DMS 273 (cell line): ENCODE measurements around the gene TMEM269.
"Not testable (repeated sequence)": the region's sequence is repeated elsewhere in the genome, so short reads cannot be mapped to it uniquely, and the experiment has no call there.

ENCODE experiments used
- DNase-seq: peaks from one replicate; lab custom pipeline; 2025; ENCODE audit not compliant: unreplicated experiment; lab: John Stamatoyannopoulos, UW

The TMEM269 gene

GRCh38 chr1:42747125-42747524 is 37.7 kb upstream of the TMEM269 start:
- DNase-seq, result peak; percentile 73

DNA sequence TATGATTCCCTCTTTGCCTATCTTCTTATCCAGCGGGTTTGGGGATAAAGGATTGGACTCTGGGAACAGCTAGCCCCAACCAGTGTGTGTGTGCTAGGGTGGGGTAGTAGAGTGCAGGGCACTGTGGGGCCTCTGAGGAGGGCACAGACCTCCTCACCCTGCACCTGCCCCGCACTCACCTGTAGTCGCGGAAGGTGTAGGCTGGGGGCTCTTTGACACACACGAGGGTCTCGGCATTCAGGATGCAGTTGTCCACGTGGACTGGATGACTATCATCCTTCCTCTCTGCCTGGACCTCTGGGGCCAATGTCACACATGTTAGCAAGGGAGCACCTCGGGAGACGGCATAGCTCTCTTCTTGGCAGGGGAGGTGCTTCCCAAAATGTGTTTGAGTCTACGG is 36.8 kb upstream of the TMEM269 start:
- no peak for DNase-seq

GRCh38 chr1:42748461-42749410 is 36.1 kb upstream of the TMEM269 start:
- DNase-seq, result no peak

- no peak for DNase-seq
Observed at GRCh38 chr1:42750041-42750440, 34.8 kb upstream of the TMEM269 start.

DNA sequence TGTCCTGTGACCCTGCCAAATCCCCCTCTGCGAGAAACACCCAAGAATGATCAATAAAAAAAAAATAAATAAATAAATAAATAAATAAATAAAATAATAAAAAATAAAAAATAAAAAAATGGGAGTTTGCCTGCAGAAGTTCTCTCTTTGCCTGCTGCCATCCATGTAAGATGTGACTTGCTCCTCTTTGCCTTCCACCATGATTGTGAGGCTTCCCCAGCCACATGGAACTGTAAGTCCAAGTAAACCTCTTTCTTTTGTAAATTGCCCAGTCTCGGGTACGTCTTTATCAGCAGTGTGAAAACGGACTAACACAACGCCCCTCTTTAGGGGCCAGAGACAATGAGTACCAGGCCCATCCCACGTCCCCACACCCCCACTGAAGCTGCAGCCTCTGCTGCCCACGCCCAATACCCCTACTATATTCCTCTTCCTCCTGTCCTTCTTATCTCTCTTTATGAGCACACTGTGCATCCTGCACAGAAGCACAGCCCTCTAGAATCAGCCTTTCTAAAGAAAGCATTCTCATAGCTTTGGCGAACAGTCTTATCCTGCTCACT is 33.2 kb upstream of the TMEM269 start:
- not testable (repeated sequence) for DNase-seq

- DNase-seq, result no peak
Observed at GRCh38 chr1:42752284-42752683, 32.5 kb upstream of the TMEM269 start.

DNA sequence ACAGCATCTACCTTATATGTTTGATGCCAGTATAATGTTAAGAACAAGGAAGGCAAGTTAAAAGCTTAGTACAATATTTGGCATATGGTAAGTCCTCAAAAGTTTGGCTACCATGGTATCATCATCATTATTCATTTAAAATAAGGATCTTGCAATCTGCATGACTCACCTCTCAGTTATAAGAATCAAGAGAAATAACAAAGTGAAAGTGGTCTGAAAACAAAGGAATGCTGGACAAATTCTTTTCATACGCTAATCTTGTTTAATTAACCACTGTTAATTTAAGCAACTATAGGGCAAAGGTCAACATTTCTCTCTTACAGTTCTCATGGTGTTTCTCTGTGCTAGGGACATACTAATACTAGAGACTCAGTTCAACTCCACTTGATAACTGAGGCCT is 31.7 kb upstream of the TMEM269 start:
- no peak for DNase-seq

GRCh38 chr1:42756956-42757891 is 27.6 kb upstream of the TMEM269 start:
- DNase-seq, result peak; percentile 79

DNA sequence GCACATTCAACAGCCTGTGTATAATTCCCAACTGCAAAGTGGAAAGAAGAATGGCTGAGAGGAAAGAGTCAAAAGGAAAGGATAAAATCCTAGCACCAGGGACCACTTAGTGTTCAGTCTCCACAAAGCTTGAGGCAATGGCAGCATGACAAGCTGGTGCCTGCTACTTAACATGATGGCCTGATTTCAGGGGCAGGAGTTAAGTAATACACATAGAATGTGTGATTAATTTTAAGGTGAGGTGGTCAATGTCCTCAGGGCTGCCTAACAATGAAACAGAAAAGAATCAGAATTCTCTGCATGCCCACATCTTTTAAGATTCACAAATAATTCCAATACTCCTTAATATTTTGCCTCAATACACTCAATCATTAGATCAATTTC is 26.9 kb upstream of the TMEM269 start:
- DNase-seq, result no peak

DNA sequence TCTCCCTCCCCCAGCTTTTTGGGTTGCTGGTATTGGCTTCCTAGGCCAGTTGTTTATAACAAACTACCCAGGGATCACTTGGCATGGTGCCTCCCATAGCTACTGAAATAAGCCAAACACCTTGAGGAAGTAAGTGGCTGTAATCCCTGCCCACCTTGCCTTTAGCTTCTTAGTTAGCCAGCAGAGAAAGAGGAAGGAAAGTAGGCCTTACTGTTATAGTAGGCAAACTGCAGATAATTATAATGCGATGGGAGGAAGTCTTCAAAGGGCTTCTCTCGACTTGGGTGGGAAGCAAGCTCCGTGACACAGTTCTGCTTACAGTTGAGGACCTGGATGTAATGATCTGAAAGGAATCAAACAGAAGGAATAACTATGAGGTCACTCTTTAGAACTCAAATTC is 26.1 kb upstream of the TMEM269 start:
- DNase-seq, result no peak

GRCh38 chr1:42759114-42759513 is 25.7 kb upstream of the TMEM269 start:
- no peak for DNase-seq

DNA sequence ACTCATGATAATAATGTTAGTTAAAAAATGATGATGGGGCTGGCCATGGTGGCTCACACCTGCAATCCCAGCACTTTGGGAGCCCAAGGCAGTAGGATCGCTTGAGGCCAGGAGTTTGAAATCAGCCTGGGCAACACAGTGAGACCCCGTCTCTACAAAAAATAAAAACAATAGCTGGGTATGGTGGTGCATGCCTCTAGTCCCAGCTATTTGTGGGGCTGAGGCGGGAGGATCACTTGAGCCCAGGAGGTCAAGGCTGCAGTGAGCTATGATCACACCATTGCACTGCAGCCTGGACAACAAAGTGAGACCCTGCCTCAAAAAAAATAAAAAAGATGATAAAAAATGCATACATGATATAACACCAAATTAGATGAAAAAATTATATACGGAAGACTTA is 23.2 kb upstream of the TMEM269 start:
- no peak for DNase-seq

GRCh38 chr1:42762269-42762668 is 22.5 kb upstream of the TMEM269 start:
- DNase-seq, result no peak

GRCh38 chr1:42765269-42765668 is 19.5 kb upstream of the TMEM269 start:
- DNase-seq, result no peak

DNA sequence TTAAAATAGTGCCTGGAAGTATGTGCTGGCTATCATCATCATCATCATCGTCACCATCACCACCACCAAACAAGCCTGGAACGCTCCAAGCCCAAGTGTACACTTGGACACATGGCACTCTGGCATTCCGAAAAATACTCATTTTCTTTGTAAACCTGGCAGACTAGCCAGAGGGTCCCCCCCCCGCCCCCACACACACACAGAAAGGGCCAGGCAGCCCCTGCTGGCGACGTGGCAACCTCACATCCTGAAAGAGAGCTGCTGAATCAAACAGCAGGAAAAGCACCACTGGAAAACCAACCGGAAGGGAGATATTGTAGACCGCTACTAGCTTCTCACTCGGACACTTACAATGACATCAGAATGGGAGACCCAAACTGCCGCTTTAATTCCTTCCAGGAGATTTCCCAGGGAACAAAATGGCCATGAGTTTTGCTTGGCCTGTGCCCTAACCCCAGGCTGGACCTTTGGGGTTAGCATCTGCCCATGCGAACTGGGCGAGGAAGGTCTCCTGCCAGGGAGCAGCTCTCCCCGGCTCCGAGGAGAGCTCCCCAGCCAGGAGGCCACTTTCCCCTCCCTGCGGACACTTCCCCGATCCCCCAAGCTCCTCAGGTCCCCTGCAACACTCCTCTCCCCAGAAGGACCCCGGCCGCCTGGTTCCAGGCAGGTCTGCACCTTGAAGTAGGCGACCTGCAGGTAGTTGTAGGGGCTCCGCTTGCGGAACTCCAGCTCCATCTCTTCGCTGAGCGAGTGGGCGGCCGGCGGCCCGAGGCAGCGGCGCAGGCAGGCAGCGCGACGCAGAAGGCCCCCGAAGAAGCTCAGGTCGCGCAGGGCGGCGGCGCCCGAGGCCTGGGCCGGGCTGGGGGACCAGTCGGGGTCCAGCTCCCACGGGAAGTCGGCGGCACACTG is 18.7 kb upstream of the TMEM269 start:
- DNase-seq, result peak; percentile 85

DNA sequence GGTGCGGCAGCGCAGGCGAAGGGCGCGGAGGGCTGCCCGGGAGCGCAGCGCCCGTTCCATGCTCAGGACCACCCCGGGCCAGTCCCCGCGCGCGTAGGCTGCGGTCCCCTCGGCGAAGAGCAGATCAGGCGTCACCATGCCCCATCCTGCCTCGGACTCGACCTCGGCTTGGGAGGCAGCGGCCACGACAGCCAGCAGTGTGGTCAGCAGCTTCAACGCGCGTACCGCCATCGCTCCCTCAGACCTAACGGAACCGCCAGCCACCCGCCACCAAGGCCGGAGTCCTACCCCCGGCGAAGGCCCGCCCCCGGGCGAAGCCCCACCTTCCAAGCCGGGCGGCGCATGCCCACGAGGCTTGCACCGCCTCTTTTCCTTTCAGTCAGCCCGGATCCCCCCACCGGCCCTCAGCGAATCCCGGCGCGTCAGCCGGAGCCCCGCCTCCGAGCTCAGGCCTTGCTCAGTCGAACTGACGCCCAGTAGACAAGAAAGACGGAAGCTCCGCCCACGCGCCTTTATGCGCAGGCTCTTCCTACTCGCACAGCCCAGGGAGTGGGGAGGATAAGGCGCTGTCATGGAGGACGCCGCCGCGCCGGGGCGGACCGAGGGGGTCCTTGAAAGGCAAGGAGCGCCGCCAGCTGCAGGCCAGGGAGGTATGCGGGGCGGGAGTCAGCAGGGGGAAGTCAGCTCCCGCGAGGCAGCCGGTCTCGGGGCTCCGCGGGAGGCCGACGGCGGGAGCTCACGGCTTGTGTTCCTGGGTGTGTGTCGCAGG is 17.9 kb upstream of the TMEM269 start, which contains the start of the genes C1orf50 and P3H1:
C1orf50 (plus strand) TSS at position 509 of the 769 bp plus-strand sequence; CDS start at position 572, 63 bp downstream.
P3H1 (minus strand) TSS at position 288 of the 769 bp plus-strand sequence; CDS start at position 231, 57 bp downstream.
- peak; percentile 100 for DNase-seq

DNA sequence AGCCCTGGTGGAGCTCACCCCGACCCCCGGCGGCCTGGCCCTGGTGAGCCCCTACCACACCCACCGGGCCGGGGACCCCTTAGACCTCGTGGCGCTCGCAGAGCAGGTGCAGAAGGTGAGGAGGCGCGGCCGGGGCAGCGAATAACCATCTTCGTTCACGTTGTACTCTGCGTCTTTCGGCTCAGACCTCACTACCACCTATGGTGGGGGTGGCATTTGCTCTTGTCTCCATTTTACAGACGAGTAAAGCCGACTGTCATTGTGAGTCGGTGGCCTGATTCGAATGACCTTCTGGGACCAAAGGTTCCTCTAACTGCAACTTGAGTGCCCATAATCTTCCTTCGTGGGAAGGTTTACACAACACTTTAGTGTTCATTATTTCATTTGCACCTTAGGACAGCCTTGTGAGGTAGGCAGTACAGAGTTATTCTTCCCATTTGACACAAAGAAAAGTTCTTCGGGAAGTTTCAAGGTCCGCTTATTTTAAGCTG is 17.2 kb upstream of the TMEM269 start:
- no peak for DNase-seq

DNA sequence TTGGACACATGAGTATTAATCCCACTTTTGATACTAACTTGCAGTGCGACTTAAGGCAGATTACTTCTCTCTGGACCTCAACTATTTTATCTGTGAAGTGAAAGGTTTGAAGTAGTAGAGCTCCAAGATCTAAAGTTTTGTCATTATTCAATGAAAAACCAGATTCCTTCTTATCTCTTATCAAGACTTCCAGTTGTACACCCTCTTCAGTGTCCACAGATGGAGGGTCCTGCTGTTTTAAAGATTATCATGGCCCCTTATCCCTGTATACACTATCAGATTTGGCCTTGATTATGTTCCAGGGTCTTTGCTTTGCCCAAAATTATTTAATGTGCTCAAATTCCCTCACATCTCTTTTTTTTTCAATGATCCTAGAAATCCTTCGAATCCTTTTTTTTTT is 16.6 kb upstream of the TMEM269 start:
- DNase-seq, result no peak

GRCh38 chr1:42769811-42770210 is 15.0 kb upstream of the TMEM269 start:
- DNase-seq, result no peak
